OCI-LY1 (cell line): ENCODE results near the gene TECPR2.

Experiments used
- EZH2 ChIP-seq: fragments of 200-600 bp; sonication (generic), shearing (Covaris generic); IDR thresholded peaks from 2 replicates; pipeline ENCODE4 v1.8.0; 2017; ENCODE audit warnings: borderline replicate concordance, mixed run types, mild to moderate bottlenecking, antibody characterized with exemption, low read length, moderate library complexity, mixed read lengths
- TF ChIP-seq, protein P1 (sequence below): fragments of 200-600 bp; sonication (generic), shearing (Covaris generic); IDR thresholded peaks from 2 replicates; pipeline ENCODE4 v1.5.1; 2017; ENCODE audit warnings: mild to moderate bottlenecking, antibody characterized with exemption, low read length, moderate library complexity, mixed read lengths

DNA sequence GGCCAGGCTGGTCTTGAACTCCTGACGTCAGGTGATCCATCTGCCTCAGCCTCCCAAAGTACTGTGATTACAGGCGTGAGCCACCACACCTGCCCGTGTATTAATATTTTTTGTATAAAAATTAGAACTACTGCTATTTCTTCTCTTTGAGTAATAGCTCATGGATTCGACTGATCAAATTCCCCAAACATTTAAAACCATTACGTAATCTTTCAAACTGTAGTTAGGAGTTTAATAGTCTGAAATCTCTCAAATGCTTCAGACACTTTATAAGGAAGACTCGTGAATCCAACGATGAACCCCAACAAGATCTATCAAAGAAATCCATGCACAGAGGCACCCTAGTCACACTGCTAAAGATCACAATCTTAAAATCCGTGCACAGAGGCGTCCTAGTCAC, 16.1 kb downstream of the TECPR2 start:
- TF ChIP-seq EZH2, result no peak
- TF ChIP-seq, protein P1, sequence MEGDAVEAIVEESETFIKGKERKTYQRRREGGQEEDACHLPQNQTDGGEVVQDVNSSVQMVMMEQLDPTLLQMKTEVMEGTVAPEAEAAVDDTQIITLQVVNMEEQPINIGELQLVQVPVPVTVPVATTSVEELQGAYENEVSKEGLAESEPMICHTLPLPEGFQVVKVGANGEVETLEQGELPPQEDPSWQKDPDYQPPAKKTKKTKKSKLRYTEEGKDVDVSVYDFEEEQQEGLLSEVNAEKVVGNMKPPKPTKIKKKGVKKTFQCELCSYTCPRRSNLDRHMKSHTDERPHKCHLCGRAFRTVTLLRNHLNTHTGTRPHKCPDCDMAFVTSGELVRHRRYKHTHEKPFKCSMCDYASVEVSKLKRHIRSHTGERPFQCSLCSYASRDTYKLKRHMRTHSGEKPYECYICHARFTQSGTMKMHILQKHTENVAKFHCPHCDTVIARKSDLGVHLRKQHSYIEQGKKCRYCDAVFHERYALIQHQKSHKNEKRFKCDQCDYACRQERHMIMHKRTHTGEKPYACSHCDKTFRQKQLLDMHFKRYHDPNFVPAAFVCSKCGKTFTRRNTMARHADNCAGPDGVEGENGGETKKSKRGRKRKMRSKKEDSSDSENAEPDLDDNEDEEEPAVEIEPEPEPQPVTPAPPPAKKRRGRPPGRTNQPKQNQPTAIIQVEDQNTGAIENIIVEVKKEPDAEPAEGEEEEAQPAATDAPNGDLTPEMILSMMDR, result no peak
